ENCODE data around the gene DCANP1. TPM values are rescaled to one million over a fixed set of nuclear protein-coding genes. Genes with fewer than 3 reads are reported as not detected.

The DCANP1 gene
- total RNA-seq, 2 experiments from 2014 or later: 0.08 TPM; not detected in 1

DNA sequence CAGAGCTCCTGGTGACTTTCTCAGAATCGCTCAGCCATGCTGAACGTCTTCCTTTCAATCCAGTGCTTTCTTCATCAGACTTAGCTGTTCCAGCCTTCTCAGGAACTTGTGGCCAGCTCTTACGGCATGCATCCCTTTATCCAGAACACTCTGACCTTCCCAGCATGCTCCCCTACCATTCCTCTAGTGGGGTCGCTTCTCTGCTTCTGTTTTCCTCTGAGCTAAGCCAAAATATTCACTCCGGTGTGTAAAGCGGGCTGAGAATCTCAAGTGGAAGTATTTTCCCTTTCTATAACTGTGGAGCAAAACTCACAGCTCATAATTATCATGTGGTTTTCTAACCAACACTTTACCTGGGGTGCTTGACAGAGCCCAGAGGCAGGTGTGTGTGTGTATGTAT, 6.2 kb downstream of the DCANP1 start:
- no peak overlapping the region for H3K27ac Mint-ChIP-seq
- no peaks in the 10 kb centered on the region for H3K36me3 Mint-ChIP-seq (ENCODE audit: low read depth)
- DNase-seq: no peak
- intact Hi-C loops (cut with DNase I, micrococcal nuclease): no loop called here
- no peaks in the 10 kb centered on the region for H3K27me3 Mint-ChIP-seq
- Histone ChIP-seq H3K36me3 (ENCODE audit: insufficient read depth, low read length) (no peaks in the 10 kb centered on the region), H3K9me3 (ENCODE audit: control insufficient read depth in 1 of 2, insufficient read depth in 1 of 2, low read length in 2 of 2) (peaks cover 0 to 5% of the 10 kb centered on the region in 2 experiments), H3K27ac (ENCODE audit: low read depth in 1 of 2, low read length in 2 of 2) (no peak overlapping the region), H3K4me3 (ENCODE audit: low read length) (no peak overlapping the region), H3K27me3 (ENCODE audit: control insufficient read depth in 1 of 2, insufficient read depth in 2 of 2, low read length in 2 of 2) (peaks cover 6 to 8% of the 10 kb centered on the region in 2 experiments), H3K4me1 (ENCODE audit: insufficient read depth, low read length) (no peaks in the 10 kb centered on the region)
- no peaks in the 10 kb centered on the region for H3K9me3 Mint-ChIP-seq
- POLR2A ChIA-PET: interaction anchor here (1.0 kb wide), 1 partner anchor 15 kb away, joined by 3 read pairs; no protein-coding TSS in a partner anchor
- TF ChIP-seq, protein P1, sequence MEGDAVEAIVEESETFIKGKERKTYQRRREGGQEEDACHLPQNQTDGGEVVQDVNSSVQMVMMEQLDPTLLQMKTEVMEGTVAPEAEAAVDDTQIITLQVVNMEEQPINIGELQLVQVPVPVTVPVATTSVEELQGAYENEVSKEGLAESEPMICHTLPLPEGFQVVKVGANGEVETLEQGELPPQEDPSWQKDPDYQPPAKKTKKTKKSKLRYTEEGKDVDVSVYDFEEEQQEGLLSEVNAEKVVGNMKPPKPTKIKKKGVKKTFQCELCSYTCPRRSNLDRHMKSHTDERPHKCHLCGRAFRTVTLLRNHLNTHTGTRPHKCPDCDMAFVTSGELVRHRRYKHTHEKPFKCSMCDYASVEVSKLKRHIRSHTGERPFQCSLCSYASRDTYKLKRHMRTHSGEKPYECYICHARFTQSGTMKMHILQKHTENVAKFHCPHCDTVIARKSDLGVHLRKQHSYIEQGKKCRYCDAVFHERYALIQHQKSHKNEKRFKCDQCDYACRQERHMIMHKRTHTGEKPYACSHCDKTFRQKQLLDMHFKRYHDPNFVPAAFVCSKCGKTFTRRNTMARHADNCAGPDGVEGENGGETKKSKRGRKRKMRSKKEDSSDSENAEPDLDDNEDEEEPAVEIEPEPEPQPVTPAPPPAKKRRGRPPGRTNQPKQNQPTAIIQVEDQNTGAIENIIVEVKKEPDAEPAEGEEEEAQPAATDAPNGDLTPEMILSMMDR (IDR thresholded peaks at IDR 0.05): no peak
- no peaks in the 10 kb centered on the region for H3K4me1 Mint-ChIP-seq (ENCODE audit: low read depth)
- CTCF ChIA-PET: no interaction called here
- H3K4me3 Mint-ChIP-seq: no peak overlapping the region
- no peak for ATAC-seq (ENCODE audit: poor library complexity)

DNA sequence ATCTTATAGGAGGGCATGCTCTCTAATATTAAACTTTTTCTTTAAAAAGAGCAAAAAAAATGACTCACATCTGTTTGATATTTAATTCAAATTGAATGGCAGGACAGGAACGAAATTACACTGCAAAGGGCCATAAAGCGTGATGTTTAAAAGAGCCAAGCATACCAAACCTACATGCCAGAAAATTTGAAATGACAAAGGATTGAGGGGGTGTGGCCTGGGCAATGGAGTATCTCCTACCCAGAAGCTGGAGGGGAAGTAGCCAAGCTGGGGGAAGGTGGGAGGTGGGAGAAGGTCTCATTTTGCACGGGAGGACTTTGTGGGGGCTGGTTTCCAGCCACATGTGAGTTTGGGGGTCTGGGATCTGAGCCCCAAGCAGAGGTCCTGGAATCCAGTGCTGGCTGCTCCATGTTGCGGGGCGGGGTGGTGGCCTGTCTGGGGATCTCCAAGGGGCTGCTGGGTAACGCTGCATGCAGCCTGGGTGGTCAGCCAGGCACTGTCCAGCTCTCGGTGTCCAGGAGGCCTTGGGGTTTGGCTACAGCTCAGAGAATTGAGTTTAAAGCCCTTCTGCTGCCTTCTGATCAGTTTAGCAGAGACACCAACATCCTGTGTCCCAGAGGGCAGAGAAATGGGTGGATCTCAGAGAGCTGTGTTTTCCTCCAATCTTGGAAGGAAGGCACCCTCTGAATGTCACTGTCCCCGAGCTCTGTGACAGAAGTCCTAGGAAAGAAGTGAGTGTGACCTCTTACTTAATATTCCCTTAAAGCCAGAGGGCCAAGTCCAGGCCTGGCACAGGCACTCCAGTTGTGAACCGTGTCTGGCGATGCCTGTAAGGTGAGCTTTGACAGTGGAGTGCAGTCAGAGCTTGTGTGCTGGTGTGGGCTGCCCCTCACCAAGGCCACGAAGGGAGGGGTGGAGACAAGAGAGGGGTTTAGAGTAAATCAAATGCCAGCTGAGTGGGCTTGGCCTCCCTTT, 7.6 kb downstream of the DCANP1 start:
- H3K9me3 Mint-ChIP-seq: no peaks in the 10 kb centered on the region
- POLR2A ChIA-PET: no interaction called here
- H3K27ac Mint-ChIP-seq: no peak overlapping the region

DNA sequence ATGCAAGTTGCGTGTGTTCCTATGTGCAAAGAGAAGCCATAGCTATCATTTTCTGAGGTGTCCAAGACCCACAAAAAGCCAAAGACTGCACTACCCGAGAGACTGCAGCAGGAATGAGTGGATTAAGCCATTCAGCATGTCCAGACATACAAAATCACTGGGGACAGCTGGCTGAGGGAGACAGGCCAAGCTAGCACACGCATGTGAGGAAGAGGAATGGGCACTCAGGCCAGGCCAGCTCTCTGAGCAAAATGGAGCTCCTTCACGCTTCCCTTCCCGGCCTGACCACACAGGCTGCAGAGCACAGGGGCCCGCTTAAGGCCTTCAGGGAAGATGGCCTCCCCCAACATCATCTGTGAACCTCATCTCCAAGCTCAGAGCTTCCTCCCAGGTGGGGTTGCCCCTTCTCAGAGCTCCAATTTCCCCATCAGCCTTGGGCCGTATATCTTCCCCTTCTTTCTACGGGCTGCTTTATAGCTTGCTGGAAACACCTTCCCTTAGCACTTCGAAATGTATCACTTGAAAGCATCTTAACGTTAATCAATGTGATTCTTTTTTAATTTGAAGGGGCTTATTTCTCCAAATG, 8.4 kb downstream of the DCANP1 start:
- H3K9me3 ChIP-seq (ENCODE audit: control insufficient read depth in 1 of 2, insufficient read depth in 1 of 2, low read length in 2 of 2): peaks cover 0 to 4% of the 10 kb centered on the region in 2 experiments
- Mint-ChIP-seq H3K36me3 (ENCODE audit: low read depth) (no peaks in the 10 kb centered on the region), H3K4me3 (no peak overlapping the region), H3K27me3 (no peaks in the 10 kb centered on the region), H3K4me1 (ENCODE audit: low read depth) (no peaks in the 10 kb centered on the region), H3K27ac (no peak overlapping the region), H3K9me3 (no peaks in the 10 kb centered on the region)
- no peaks in the 10 kb centered on the region for H3K4me1 ChIP-seq (ENCODE audit: insufficient read depth, low read length)
- intact Hi-C loops (cut with DNase I, micrococcal nuclease): no loop called here
- no peak overlapping the region for H3K4me3 ChIP-seq (ENCODE audit: low read length)
- TF ChIP-seq, protein P1 (IDR thresholded peaks at IDR 0.05): no peak
- peaks cover 9 to 14% of the 10 kb centered on the region in 2 experiments for H3K27me3 ChIP-seq (ENCODE audit: control insufficient read depth in 1 of 2, insufficient read depth in 2 of 2, low read length in 2 of 2)
- CTCF ChIA-PET: no interaction called here
- ATAC-seq (ENCODE audit: poor library complexity): no peak
- H3K36me3 ChIP-seq (ENCODE audit: insufficient read depth, low read length): no peaks in the 10 kb centered on the region
- POLR2A ChIA-PET: no interaction called here
- no peak overlapping the region for H3K27ac ChIP-seq (ENCODE audit: low read depth in 1 of 2, low read length in 2 of 2)
- no peak for DNase-seq

More for the DNA sequence above, 7.6 kb downstream of the DCANP1 start:
- no peak overlapping the region for H3K4me3 ChIP-seq (ENCODE audit: low read length)
- intact Hi-C loops (cut with DNase I, micrococcal nuclease): no loop called here
- no peak overlapping the region for H3K4me3 Mint-ChIP-seq
- H3K27ac ChIP-seq (ENCODE audit: low read depth in 1 of 2, low read length in 2 of 2): no peak overlapping the region
- CTCF ChIA-PET: no interaction called here
- no peaks in the 10 kb centered on the region for H3K27me3 Mint-ChIP-seq
- H3K36me3 ChIP-seq (ENCODE audit: insufficient read depth, low read length): no peaks in the 10 kb centered on the region
- TF ChIP-seq, protein P1 (IDR thresholded peaks at IDR 0.05): no peak
- peaks cover 9 to 14% of the 10 kb centered on the region in 2 experiments for H3K27me3 ChIP-seq (ENCODE audit: control insufficient read depth in 1 of 2, insufficient read depth in 2 of 2, low read length in 2 of 2)
- no peaks in the 10 kb centered on the region for H3K36me3 Mint-ChIP-seq (ENCODE audit: low read depth)
- ATAC-seq (ENCODE audit: poor library complexity): no peak
- no peaks in the 10 kb centered on the region for H3K4me1 Mint-ChIP-seq (ENCODE audit: low read depth)
- H3K9me3 ChIP-seq (ENCODE audit: control insufficient read depth in 1 of 2, insufficient read depth in 1 of 2, low read length in 2 of 2): peaks cover 0 to 4% of the 10 kb centered on the region in 2 experiments
- no peak for DNase-seq
- H3K4me1 ChIP-seq (ENCODE audit: insufficient read depth, low read length): no peaks in the 10 kb centered on the region
